Measurements from ENCODE around the gene CACNA2D2.

CACNA2D2 gene

DNA sequence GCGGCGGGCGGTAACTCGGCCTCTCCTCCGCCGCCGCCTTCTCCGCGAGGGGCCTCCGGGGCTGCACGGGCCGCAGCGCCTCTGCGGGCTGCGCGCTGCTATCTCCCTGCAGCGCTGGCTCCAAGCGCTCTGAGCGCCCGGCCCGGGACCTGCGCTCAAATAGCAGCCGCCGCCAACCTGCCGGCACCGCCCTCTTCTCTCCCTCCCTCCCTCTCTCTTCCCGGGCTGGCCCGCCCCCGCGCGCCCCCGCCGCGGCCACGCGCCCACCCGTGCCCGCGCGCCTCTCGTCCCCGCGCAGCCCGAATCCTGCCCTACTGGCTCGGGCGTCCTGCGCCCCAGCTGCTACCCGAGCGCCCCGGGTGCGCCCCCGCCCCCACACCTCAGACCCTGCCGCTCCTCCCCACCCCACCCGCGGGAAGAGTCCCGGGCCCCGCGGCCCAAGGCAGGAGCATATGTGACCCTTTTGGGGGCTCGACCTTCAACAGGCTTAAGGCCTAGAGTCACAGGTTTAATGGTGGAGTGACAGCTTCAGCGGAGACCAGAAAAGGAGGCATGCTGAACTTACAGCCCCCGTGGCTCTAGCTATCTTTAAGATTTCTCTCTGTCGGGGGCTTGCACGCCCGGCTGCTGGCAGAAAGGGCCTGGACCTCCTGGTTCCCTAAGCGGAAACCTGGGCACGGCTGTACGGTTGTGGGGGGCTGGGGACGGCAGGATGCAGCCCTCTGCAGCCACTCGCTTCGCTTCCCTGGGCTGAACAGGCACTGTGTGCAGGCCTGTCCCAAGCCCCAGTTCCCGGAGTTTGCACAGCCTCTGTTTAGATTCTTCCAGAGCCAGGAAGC lies at the start of gene CACNA2D2:
Gene CACNA2D2, minus strand, starts transcription at position 131 of the 839 bp plus-strand sequence. CDS start 211 bp downstream, outside the sequence.
- no peak for DNase-seq (ENCODE audit: extremely low read depth, low read depth)
- H3K4me3 ChIP-seq (replicated peaks; ENCODE audit: low read depth, low read length): peak within 1 kb of the TSS; percentile 17; the same call in 1 of the 2 replicates
- TF ChIP-seq CTCF (IDR thresholded peaks at IDR 0.05; ENCODE audit: low read depth, low read length, missing control alignments): no peak

DNA sequence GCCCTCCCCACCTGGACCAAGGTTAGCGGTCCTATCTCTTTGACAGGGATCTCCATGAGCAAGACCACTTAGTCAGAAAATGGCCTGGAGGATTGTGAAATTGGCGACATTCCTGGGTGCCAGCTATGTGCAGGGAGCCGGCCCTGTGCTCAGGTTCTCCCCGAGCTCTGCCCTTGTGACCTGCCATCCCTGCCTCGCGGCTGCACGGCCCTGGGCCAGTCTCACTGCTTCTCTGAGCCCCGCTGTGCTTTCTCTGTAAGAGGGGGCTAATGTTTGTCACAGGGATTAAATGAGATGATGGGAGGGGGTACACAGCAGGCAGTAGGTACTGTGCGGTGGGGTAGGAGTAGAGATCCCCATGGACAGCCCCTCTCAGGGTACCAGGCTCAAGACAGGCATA lies 49.2 kb upstream of the CACNA2D2 start:
- no peak for TF ChIP-seq CTCF (IDR thresholded peaks at IDR 0.05; ENCODE audit: low read depth, low read length, missing control alignments)
- no peak overlapping the region for H3K4me3 ChIP-seq (replicated peaks; ENCODE audit: low read depth, low read length)

DNA sequence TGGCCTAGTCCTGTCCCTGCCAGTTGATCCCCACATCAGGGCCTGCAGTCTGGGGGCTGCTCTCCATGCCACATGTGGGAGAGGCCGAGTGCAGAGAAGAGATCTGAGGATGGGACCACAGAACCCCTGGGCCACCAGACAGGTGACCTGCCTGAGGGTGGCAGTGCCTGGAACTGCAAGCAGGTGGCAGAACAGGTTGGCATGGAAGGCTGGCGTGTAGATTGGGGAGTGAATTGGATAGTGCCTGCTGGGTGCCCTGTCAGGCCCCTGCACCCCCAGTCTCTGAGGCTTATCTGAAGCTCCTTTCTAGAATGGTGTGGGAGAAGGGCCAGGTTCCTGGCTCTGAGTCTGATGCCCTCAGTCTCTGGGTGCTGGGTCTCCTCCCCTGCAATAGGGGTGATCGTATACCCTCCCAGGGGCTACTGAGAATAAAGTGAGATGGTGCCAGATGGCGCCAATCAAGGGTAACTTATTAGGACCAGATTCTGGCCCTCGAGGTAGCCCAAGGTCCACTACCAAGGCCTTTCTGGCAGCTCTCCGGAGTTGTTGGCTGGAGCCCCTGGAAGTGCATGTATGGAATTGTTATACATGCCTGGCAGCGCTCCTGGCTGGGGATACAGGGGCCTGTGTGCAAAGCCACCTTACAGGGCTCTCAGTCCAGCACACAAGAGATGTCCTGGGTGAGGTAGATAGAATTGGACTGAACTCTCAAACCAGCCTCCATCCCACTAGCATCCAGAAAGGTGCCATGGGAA lies 48.4 kb upstream of the CACNA2D2 start:
- DNase-seq (ENCODE audit: extremely low read depth, low read depth): no peak
- no peak for TF ChIP-seq CTCF (IDR thresholded peaks at IDR 0.05; ENCODE audit: low read depth, low read length, missing control alignments)
- no peak overlapping the region for H3K4me3 ChIP-seq (replicated peaks; ENCODE audit: low read depth, low read length)

More for the DNA sequence above, 49.2 kb upstream of the CACNA2D2 start:
- no peak for DNase-seq (ENCODE audit: extremely low read depth, low read depth)

GRCh38 chr3:50551054-50551659 lies 47.7 kb upstream of the CACNA2D2 start:
- no peak for TF ChIP-seq CTCF (IDR thresholded peaks at IDR 0.05; ENCODE audit: low read depth, low read length, missing control alignments)
- H3K4me3 ChIP-seq (replicated peaks; ENCODE audit: low read depth, low read length): no peak overlapping the region
- DNase-seq (ENCODE audit: extremely low read depth, low read depth): no peak

- no peak for DNase-seq (ENCODE audit: extremely low read depth, low read depth)
- no peak overlapping the region for H3K4me3 ChIP-seq (replicated peaks; ENCODE audit: low read depth, low read length)
- peak; percentile 66 for TF ChIP-seq CTCF (IDR thresholded peaks at IDR 0.05; ENCODE audit: low read depth, low read length, missing control alignments)
These were observed 46.8 kb upstream of the CACNA2D2 start for GRCh38 chr3:50550079-50550736.

DNA sequence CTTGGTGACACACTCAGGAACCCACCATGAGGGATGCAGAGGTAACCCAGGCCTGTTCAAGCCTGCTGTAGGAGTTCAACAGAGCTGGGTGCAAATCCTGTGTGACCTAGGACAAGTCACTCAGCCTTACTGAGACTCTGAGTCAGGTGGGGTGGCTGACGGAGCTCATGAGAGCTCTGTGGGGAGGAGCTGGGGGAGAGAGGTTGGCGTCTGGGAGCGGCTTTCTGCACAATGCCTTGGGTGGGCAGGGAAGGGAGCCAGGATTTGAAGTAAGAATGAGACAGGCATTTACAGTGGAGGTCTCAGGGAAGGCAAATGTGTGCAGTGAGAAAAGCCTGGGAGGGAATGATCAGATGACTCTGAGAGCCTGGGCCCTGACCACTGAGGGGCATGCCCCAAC lies 45.8 kb upstream of the CACNA2D2 start:
- DNase-seq (ENCODE audit: extremely low read depth, low read depth): no peak
- no peak overlapping the region for H3K4me3 ChIP-seq (replicated peaks; ENCODE audit: low read depth, low read length)
- no peak for TF ChIP-seq CTCF (IDR thresholded peaks at IDR 0.05; ENCODE audit: low read depth, low read length, missing control alignments)
